Measurements from ENCODE around the gene CXCL16.

The CXCL16 gene

DNA sequence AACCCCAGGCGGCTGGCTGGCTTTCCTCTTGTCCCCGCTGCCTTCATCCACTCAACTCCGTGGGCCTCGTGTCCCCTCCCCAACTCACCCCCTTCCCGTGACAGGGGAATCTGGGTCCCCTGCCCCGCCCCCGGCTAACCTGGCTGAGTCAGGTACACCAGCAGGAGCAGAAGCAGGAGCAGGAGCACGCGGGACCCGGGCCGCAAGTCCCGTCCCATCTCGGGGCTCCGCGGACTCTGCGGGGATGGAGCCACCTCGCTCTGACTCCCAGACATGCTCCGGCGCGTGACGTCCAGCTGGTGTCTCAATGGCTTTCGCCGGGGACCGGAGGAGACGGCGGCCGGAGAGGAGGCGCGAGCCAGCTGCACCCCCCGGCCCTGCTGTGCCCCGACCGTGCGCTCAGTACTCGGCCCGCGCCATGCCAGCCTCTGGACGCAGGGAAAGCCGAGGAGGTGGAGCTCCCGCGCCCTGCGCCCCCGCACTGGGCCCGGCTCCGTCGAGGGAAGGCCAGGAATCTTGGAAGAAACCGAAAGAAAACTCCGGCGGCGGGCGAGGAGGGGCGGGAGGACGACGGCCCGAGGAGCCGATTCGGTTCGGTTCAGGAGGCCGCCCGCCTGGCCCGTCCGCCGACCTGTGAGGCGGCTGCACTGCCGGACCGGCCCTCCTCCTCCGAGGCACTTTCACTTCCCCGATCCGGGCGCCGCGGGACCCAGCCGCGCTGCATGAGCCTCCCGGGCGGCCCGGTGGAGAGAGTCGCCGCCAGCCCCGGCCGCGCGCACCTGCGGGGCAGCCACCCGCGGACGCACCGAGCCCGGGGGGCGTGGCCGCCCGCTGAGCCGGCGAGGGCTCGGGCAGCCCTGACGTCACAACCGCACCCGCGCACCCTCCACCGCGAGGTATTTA is at the start of gene CXCL16, which contains the start of gene ZMYND15:
TSS of gene CXCL16 (minus strand) at position 807 of the 903 bp plus-strand sequence. CDS start at position 218, 589 bp downstream.
TSS of gene ZMYND15 (plus strand) at position 712 of the 903 bp plus-strand sequence. CDS start 716 bp downstream, outside the sequence.
- peak; percentile 16 for DNase-seq (ENCODE audit: low read depth)

- no peak for DNase-seq (ENCODE audit: low read depth)
Observed at GRCh38 chr17:4788807-4789700, 49.3 kb upstream of the CXCL16 start, which contains the start of gene GLTPD2. TSS of gene GLTPD2 (plus strand) at chr17:4788964. CDS start at chr17:4789012, 48 bp downstream.

DNA sequence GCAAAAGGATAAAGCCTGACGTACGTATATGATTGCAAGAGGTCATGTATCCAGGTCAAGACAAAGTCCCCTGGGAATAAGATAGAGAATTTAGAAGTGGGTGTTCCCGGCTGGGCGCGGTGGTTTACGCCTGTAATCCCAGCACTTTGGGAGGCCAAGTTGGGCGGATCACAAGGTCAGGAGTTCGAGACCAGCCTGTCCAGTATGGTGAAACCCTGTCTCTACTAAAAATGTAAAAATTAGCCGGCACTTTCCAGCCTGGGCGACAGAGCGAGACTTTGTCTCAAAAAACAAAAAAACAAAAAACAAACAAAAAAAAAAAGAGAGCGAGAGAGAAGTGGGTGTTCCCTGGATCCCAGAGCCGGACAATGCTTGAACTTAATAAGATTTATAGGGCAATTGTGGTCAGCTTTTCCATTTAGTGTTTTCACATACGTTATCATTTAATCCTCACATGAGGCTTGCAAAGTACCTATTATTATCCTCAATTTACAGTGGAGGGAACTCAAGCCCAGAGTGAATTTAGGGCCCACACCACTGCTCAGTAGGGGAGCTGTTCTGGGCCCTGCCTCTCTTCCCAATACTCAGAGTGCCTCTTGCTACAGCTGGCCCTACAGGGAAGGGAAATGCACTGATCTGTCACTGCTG is 48.6 kb upstream of the CXCL16 start:
- peak; percentile 29 for DNase-seq (ENCODE audit: low read depth)

GRCh38 chr17:4786516-4786915 is 46.8 kb upstream of the CXCL16 start:
- DNase-seq (ENCODE audit: low read depth): no peak

DNA sequence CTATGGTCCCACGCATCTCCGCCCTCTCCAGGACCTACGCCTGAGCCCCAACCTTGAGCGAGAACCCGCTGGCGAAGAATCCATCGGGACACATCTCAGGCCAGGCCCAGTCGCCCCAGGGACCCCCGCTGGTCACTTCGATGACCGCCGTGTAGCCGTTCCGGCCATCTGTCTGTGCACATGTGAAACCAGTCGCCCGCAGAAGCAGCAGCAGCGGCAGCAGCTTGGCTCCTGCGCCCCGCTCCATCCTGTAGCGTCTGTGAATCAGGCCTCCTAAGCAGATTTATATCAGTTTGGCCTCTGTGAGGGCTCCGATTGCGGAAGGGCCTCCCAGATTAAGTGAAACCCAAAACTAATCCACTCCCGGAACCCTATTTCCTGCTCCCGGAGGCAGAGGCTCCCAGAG is 46.4 kb upstream of the CXCL16 start, which contains the start of gene VMO1:
TSS of gene VMO1 (minus strand) at position 259 of the 406 bp plus-strand sequence. CDS start at position 247, 12 bp downstream.
- DNase-seq (ENCODE audit: low read depth): peak; percentile 62

DNA sequence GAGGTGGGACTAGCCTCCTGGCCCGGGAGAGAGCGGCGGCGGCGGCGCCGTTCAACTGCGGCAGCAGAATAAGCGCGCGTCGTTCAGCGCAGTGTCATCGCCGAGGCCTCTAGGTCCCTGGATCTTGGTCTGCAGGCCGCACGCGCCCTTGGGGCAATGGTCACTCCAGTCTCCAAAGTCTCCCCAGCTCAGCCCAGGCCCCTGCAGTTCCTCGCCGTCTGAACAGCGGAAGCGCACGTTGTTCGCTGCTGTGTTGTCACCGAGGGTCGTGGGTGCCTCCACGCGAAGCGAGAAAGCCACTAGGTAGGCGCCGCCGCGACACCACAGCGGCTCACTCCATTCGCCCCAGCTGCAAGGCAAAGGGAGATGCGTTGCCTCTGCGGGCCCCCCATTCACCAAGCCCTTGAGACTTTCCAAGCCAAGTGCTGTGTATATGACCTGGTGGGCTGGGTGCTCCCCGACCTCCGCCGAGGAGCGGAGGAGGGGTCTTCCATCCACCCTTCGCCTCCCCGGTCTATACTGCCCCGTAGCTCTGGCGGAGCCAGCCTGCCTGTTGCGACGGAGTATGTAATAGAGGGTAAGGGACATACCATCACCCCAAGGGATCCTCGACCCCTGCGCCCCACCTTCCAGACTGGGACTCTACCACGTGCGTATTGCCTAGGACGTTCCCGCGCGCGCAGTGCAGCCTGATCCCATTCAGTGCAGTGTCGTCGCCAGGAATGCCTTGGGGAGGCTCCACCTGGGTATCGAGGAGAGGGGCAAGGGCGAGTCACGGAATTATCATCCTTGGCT is 45.8 kb upstream of the CXCL16 start:
- DNase-seq (ENCODE audit: low read depth): no peak

- DNase-seq (ENCODE audit: low read depth): no peak
Observed at GRCh38 chr17:4782652-4783051, 42.9 kb upstream of the CXCL16 start.

GRCh38 chr17:4780325-4780955 is 40.7 kb upstream of the CXCL16 start:
- no peak for DNase-seq (ENCODE audit: low read depth)

DNA sequence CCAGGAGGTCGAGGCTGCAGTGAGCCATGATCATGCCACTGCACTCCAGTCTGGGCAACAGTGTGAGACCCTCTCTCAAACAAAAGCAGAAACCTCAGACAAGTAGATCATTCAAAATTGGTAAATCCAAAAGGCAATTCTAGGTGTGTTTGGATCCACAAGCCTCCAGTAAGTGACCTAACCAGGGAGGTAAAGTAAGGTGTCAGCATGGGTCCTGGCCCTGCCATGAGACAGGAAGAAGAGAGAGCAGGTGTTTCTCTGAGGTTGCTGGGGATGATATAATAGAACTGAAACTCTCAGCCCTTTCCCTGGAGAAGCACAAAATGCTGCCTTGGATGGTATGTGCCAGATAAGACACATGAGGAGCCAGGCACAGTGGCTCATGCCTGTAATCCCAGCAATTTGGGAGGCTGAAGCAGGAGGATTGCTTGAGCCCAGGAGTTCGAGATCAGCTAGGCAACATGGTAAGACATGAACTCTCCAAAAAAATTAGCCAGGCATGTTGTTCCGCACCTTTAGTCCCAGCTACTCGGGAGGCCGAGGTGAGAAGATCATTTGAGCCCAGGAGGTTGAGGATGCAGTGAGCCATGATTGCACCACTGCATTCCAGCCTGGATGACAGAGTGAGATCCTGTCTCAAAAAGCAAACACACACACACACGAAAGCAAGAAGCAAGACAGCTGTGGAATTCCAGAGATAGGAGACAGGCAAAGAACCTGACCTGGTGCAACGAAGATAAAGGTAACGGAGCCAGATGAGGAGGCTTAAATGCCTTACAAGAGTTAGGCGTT is 38.4 kb upstream of the CXCL16 start:
- peak; percentile 88 for DNase-seq (ENCODE audit: low read depth)

DNA sequence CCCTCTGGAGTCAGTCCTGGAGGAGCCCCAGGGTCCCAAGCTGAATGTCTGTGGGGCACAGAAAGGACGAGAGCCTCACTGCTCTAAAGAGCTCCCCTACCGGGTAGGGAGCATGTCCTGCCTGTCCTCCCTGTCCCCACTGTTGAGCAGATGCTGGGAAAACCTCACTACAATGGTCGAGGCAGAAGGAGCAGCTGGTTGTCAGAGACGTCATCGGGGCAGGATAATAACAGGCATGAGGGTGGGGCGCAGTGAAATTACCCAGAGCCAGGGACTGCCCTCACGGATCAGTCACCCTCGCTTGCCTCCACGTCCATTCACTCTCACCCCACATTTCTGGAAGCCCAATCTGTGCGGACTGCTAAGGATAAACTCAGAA is 32.5 kb upstream of the CXCL16 start:
- DNase-seq (ENCODE audit: low read depth): no peak

DNA sequence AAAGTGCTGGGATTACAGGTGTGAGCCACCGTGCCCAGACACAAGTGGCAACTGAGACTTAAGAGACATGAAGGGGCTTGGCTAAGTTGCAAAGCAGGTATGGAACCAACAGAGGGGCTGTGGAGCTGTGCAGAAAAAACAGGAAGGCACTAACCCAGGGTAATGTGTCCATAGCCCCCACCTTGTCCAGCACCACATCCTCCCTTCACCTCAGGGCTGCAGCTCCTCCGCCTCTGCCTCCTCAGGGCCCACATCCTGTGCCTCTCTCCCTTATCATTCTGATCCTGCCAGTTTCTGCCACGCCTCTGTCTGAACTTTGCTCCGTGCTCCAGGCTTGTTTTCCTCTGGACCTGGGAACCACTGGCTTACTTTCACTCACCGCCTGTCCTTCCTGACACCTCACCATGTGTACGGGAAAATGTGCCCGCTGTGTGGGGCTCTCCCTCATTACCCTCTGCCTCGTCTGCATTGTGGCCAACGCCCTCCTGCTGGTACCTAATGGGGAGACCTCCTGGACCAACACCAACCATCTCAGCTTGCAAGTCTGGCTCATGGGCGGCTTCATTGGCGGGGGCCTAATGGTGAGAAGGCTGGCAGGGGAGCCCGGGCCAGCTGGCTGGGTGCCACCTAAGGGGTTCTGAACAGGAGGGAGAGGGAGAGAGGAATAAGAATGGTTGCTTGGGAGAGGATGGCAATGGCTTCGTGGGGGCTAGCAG is 31.9 kb upstream of the CXCL16 start, which contains the start of gene TM4SF5:
TSS of gene TM4SF5 (plus strand) at position 368 of the 716 bp plus-strand sequence. CDS start at position 405, 37 bp downstream.
- no peak for DNase-seq (ENCODE audit: low read depth)

DNA sequence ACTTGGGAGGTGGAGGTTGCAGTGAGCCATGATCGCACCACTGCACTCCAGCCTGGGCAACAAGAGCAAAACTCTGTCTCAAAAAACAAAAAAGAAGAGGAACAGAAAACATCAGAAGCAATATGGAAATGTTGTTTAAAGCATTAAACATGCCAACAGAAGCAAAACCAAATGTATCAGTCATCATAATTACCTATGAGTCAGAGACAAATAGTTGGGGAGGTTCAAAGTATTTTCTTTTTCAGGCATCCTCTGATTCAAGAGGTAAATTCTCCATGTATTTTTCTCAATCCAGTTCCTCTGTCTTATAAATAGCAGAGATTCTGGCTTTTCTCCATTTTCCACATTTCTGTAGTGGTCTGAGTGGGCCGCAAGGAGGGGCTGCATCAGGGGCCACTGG is 29.9 kb upstream of the CXCL16 start:
- peak; percentile 29 for DNase-seq (ENCODE audit: low read depth)

GRCh38 chr17:4768298-4768697 is 28.6 kb upstream of the CXCL16 start:
- DNase-seq (ENCODE audit: low read depth): no peak

- DNase-seq (ENCODE audit: low read depth): no peak
Observed at GRCh38 chr17:4766723-4767122, 27.0 kb upstream of the CXCL16 start.

DNA sequence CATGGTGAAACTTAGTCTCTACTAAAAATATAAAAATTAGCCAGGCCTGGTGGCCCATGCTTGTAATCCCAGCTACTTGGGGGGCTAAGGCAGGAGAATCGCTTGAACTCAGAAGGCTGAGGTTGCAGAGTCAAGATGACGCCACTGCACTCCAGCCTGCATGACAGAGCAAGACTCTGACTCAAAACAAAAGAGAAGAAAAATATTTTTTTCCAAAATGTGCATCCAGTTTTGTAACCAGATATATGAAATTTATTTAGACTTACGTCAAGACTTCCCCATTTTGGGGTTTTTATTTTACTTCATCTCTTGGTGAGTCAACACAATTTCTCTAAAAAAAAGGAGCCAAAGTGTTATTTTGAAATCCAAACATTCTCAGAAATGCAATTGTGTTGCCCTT is 26.5 kb upstream of the CXCL16 start:
- DNase-seq (ENCODE audit: low read depth): peak; percentile 10

GRCh38 chr17:4764595-4764994 is 24.9 kb upstream of the CXCL16 start:
- DNase-seq (ENCODE audit: low read depth): no peak

DNA sequence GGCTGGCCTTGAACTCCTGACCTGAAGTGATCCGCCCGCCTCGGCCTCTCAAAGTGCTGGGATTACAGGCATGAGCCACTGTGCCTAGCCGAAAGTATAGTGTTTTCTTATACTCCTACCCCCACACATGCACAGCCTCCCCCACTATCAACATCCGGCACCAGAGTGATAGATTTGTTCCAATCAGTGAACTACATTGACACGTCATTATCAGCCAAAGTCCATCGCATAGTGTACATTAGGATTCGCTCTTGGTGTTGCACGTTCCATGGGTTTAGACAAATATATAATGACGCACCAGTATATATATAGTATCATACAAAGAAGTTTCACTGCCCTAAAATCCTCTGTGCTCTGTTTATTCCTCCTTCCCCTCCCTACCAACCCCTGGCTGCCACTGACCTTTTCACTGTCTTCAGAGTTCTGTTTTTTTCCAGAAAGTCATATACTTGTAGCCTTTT is 20.1 kb upstream of the CXCL16 start:
- no peak for DNase-seq (ENCODE audit: low read depth)

GRCh38 chr17:4753392-4753791 is 13.7 kb upstream of the CXCL16 start:
- no peak for DNase-seq (ENCODE audit: low read depth)

DNA sequence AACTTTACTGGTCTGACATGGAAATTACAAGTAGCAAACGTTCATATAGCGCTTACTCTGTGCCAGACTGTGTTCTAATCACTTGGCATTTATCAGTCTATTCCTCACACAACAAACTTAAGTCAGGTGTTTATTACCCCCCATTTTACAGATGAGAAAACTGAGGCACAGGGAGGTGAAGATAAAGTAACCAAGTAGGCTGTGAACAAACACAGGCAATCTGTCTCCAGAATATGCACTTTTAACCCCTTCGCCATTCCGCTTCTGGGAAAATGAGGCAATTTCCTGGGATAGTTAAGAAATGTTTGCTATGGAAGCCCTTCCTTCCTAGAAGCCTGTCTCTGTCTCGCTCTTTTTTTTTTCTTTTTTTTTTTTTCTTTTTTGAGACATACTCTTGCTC is 12.2 kb upstream of the CXCL16 start:
- DNase-seq (ENCODE audit: low read depth): peak; percentile 58
